K562 (cell line): ENCODE results near the gene PODN. TPM values are rescaled to one million over a fixed set of nuclear protein-coding genes. Genes with fewer than 3 reads are reported as not detected.

Experiments
- ATAC-seq: fragments of 200-7000 bp; cut with Tn5 transposase; 3 replicates; pipeline ENCODE4 v1.9.1; 2020; ENCODE audit warnings: moderate library complexity
- BruUV-seq: library from RNA; stranded (reverse); fragments of 400-500 nt; replicated peaks from 2 replicates; lab custom pipeline; 2021; lab: Mats Ljungman, UMichigan
- CTCF ChIA-PET: fragments of 300-600 bp; formaldehyde crosslinking; extraction: SDS; loops from one replicate; lab custom pipeline; 2021; ENCODE audit warnings: low intra/inter-chr PET ratio; lab: Yijun Ruan, JAX
- POLR2A ChIA-PET: fragments of 300-600, 350-650 bp; sonication (Branson Sonifier 250); formaldehyde crosslinking; extraction: SDS; loops from one replicate; lab custom pipeline; 2021; ENCODE audit warnings: antibody characterized with exemption, inconsistent platforms; lab: Yijun Ruan, JAX
- DNase-seq, 4 experiments: peaks; one replicate each; pipeline versions ENCODE4 v3.0.0 to v3.0.0-alpha.2; 2011 to 2018; ENCODE audit warnings: low spot score in 3 of 4, mixed read lengths in 3 of 4; ENCODE audit errors: extremely low read depth in 1 of 4
- FAIRE-seq: peaks from 2 replicates; lab custom pipeline; 2011; peaks lifted over from hg19 to GRCh38; lab: Jason Lieb, UNC
- H2AFZ ChIP-seq: 2 replicates; pipeline ENCODE4 v1.6.0; 2011; ENCODE audit warnings: low read depth, low read length, control low read depth, inconsistent platforms
- H3K27ac ChIP-seq: fragments of 200-600 bp; 3 replicates; pipeline ENCODE4 v1.8.0; 2011; ENCODE audit warnings: low read depth, mild to moderate bottlenecking, control low read depth, inconsistent platforms, low read length, moderate library complexity, mixed read lengths; ENCODE audit errors: extremely low read depth
- H3K27me3 ChIP-seq, 2 experiments: fragments of 300-600 bp in 1 of 2; 2 replicates in 1 of 2; 3 replicates in 1 of 2; pipeline versions ENCODE4 v1.6.0 to v1.8.0; 2011; ENCODE audit warnings: inconsistent platforms in 2 of 2, low read length in 2 of 2, mild to moderate bottlenecking in 1 of 2, mixed read lengths in 1 of 2, moderate library complexity in 1 of 2; ENCODE audit not compliant: control insufficient read depth in 2 of 2, insufficient read depth in 2 of 2
- H3K36me3 ChIP-seq: fragments of 300-600 bp; 3 replicates; pipeline ENCODE4 v1.8.0; 2011; ENCODE audit warnings: mild to moderate bottlenecking, low read length, inconsistent platforms; ENCODE audit not compliant: control insufficient read depth, insufficient read depth
- H3K4me1 ChIP-seq, 2 experiments: fragments of 200-600 bp in 1 of 2; replicated peaks in 1 of 2; 2 replicates in 1 of 2; 3 replicates in 1 of 2; pipeline versions ENCODE4 v1.5.1 to v1.8.0; 2011; ENCODE audit warnings: inconsistent platforms in 2 of 2, low read length in 2 of 2, mild to moderate bottlenecking in 1 of 2, mixed read lengths in 1 of 2, moderate library complexity in 1 of 2; ENCODE audit not compliant: control insufficient read depth in 2 of 2, insufficient read depth in 2 of 2
- H3K4me2 ChIP-seq: 2 replicates; pipeline ENCODE4 v1.6.1; 2011; ENCODE audit warnings: low read length, control low read depth, inconsistent platforms, mixed read lengths; ENCODE audit not compliant: insufficient read depth
- H3K4me3 ChIP-seq: fragments of 200-600 bp; sonication (generic), shearing (Covaris generic); 2 replicates; pipeline ENCODE4 v1.5.1; 2016; ENCODE audit warnings: control low read depth, inconsistent platforms
- H3K79me2 ChIP-seq: fragments of 200-600 bp; 3 replicates; pipeline ENCODE4 v1.8.0; 2011; ENCODE audit warnings: low read length, inconsistent platforms; ENCODE audit not compliant: control insufficient read depth, insufficient read depth
- H3K9ac ChIP-seq, 2 experiments: 2 replicates each; pipeline versions ENCODE4 v1.6.0 to v1.6.1; 2011; ENCODE audit warnings: low read depth in 2 of 2, low read length in 2 of 2, control low read depth in 1 of 2, inconsistent platforms in 1 of 2, mild to moderate bottlenecking in 1 of 2, mixed read lengths in 1 of 2; ENCODE audit not compliant: insufficient read depth in 1 of 2
- H3K9me1 ChIP-seq: one replicate; pipeline ENCODE4 v1.6.0; 2011; ENCODE audit warnings: inconsistent platforms, mild to moderate bottlenecking, low read length, moderate library complexity; ENCODE audit not compliant: control insufficient read depth, insufficient read depth
- H3K9me3 ChIP-seq: replicated peaks from 2 replicates; pipeline ENCODE4 v1.5.1; 2011; ENCODE audit warnings: low read depth, low read length, inconsistent platforms; ENCODE audit not compliant: control insufficient read depth, insufficient read depth
- H4K20me1 ChIP-seq: replicated peaks from 2 replicates; pipeline ENCODE4 v1.6.1; 2011; ENCODE audit warnings: low read length, inconsistent platforms, mixed read lengths; ENCODE audit not compliant: control insufficient read depth, insufficient read depth
- CREB5 ChIP-seq: fragments of 250-450 bp; sonication (Bioruptor Pico); IDR thresholded peaks from 2 replicates; pipeline ENCODE4 v1.5.0; 2020; ENCODE audit warnings: mild to moderate bottlenecking
- NFE2 ChIP-seq: IDR thresholded peaks from 2 replicates; pipeline ENCODE4 v1.6.1; 2014; ENCODE audit warnings: antibody characterized with exemption, low read depth
- WGBS: fragments of 100-300 bp; shearing (Covaris generic); methylation state at CpG from one replicate; pipeline ENCODE4 v1.1.6; 2016; ENCODE audit warnings: low coverage, mixed read lengths; ENCODE audit not compliant: insufficient coverage; ENCODE audit errors: missing lambda C conversion rate; 5-methylcytosine and 5-hydroxymethylcytosine counted together
- in situ Hi-C: fragments of 300-500 bp; cut with MboI; formaldehyde crosslinking; loops from 4 replicates; pipeline ENCODE4 v1.15.0; 2018; ENCODE audit warnings: inconsistent platforms, mixed read lengths
- intact Hi-C: fragments of 100-400 bp; cut with micrococcal nuclease; formaldehyde crosslinking; loops from 2 replicates; pipeline ENCODE4 v1.14.2; 2022
- polyA plus RNA-seq, 8 experiments: library from polyadenylated mRNA; depleted of rRNA in 4 of 8; stranded (reverse) in 5 of 8; unstranded in 3 of 8; fragments of >200 nt; fragmentation: Nextera tagmentation in 2 of 8; fragmentation: Illumina TruSeq in 1 of 8; extraction: Ambion mirVana in 2 of 8; extraction: Trizol in 1 of 8; gene quantifications; 2 replicates each; pipeline versions ENCODE4 v1.2.1 to v1.2.3, GENCODE V29; 2011 to 2014; ENCODE audit warnings: inconsistent platforms in 1 of 8, missing spikeins in 1 of 8
- total RNA-seq, 7 experiments: library from RNA; depleted of rRNA in 6 of 7; stranded (reverse); fragments of >200 nt in 6 of 7; fragmentation: Illumina TruSeq in 2 of 7; extraction: Trizol in 2 of 7; gene quantifications; 2 replicates each; pipeline versions ENCODE4 v1.2.1 to v1.2.3, GENCODE V29; 2011 to 2021; ENCODE audit warnings: low replicate concordance in 1 of 7
- TF ChIP-seq, protein P1 (sequence below): sonication (generic); formaldehyde crosslinking; IDR thresholded peaks from 2 replicates; pipeline ENCODE4 v1.8.1; 2023; ENCODE audit warnings: mild to moderate bottlenecking, missing genetic modification reagents

Gene PODN
- total and polyA plus RNA-seq, 9 of the 15 experiments (the other 6 are each of a cell fraction or from before 2014, with no cell fraction given), result not detected

DNA sequence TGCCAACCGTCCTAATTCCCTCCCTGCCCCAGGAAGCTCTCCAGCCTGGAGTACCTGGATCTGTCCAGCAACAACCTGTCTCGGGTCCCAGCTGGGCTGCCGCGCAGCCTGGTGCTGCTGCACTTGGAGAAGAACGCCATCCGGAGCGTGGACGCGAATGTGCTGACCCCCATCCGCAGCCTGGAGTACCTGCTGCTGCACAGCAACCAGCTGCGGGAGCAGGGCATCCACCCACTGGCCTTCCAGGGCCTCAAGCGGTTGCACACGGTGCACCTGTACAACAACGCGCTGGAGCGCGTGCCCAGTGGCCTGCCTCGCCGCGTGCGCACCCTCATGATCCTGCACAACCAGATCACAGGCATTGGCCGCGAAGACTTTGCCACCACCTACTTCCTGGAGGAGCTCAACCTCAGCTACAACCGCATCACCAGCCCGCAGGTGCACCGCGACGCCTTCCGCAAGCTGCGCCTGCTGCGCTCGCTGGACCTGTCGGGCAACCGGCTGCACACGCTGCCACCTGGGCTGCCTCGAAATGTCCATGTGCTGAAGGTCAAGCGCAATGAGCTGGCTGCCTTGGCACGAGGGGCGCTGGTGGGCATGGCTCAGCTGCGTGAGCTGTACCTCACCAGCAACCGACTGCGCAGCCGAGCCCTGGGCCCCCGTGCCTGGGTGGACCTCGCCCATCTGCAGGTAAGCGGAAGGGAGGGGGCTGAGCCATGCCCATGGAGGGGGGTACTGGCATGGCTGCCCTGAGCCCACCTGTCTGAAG is 16.5 kb downstream of the PODN start:
- Histone ChIP-seq H3K9me3 (no peaks in the 10 kb centered on the region), H3K27ac (no peak overlapping the region), H3K4me2 (no peak overlapping the region), H4K20me1 (peaks cover 4% of the 10 kb centered on the region; the same call in 1 of the 2 replicates), H3K9ac (no peak overlapping the region; a peak in 1 of 4 replicates), H3K9me1 (no peaks in the 10 kb centered on the region), H2AFZ (no peak overlapping the region), H3K4me3 (no peak overlapping the region), H3K4me1 (peaks cover 0 to 34% of the 10 kb centered on the region in 2 experiments; a peak in 3 of 5 replicates), H3K27me3 (peaks cover 0 to 41% of the 10 kb centered on the region in 2 experiments; a peak in 3 of 5 replicates), H3K36me3 (no peaks in the 10 kb centered on the region), H3K79me2 (no peaks in the 10 kb centered on the region)
- in situ Hi-C loops (loop anchor here (5.0 kb wide), 1 partner anchor 44 kb away; no protein-coding TSS in a partner anchor), intact Hi-C loops (no loop called here)
- 56% methylated on average over 44 of the region's 46 CpGs for WGBS
- DNase-seq (no peak), FAIRE-seq (no peak), ATAC-seq (no peak)
- ChIA-PET CTCF (no interaction called here), POLR2A (interaction anchor here (0.6 kb wide), 2 partner anchors 17 to 144 kb away, joined by 3 to 4 read pairs; no protein-coding TSS in a partner anchor)
- BruUV-seq, result no TSS peak
- TF ChIP-seq, protein P1, sequence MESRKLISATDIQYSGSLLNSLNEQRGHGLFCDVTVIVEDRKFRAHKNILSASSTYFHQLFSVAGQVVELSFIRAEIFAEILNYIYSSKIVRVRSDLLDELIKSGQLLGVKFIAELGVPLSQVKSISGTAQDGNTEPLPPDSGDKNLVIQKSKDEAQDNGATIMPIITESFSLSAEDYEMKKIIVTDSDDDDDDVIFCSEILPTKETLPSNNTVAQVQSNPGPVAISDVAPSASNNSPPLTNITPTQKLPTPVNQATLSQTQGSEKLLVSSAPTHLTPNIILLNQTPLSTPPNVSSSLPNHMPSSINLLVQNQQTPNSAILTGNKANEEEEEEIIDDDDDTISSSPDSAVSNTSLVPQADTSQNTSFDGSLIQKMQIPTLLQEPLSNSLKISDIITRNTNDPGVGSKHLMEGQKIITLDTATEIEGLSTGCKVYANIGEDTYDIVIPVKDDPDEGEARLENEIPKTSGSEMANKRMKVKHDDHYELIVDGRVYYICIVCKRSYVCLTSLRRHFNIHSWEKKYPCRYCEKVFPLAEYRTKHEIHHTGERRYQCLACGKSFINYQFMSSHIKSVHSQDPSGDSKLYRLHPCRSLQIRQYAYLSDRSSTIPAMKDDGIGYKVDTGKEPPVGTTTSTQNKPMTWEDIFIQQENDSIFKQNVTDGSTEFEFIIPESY (CRISPR knock-in tag), result 0 out of 2 replicates have a peak, but pooled peaks have one; percentile 28
- TF ChIP-seq NFE2 (no peak), CREB5 (no peak)
